ENCODE measurements around the gene TMUB2. TPM values are rescaled to one million over a fixed set of nuclear protein-coding genes. Genes with fewer than 3 reads are reported as not detected.
"Not testable (repeated sequence)": the region's sequence is repeated elsewhere in the genome, so short reads cannot be mapped to it uniquely, and the experiment has no call there.

Gene TMUB2
- total RNA-seq, 1 donor from 2014 or later, result 29.7 TPM

DNA sequence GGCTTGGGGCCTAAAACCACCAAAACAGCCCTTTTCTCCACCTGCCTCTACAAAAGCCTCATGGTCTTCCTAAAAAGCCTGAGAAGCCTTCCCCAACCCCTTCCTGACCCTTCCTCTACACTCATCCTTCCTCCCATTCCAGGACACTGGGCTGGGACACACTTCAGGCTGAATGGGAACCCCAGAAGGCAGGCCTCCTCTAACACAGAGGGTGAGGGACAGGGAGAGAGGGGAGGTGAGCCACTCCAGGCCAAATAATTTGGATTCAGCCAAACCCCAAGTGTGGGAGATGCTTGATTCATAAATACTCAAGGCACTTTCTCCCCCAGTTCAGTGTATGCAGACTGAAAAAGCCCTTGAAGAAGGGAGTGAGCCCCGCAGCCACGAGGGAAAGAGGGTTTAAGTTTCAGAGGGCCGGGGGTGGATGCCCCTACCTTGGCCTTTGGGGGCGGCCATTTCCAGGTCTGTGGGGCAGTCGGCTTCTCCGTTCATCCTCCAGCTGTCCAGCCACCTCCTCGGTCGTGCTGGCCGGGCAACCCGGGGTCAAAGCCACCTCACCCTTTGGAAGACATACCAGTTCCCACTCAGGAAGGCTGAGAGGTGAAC is 31.1 kb downstream of the TMUB2 start:
- intact Hi-C loops (cut with micrococcal nuclease), result loop anchor here (1.0 to 5.0 kb wide), 5 partner anchors 8 to 284 kb away; partner anchors contain the start of genes GPATCH8, SLC25A39 and TMUB2

DNA sequence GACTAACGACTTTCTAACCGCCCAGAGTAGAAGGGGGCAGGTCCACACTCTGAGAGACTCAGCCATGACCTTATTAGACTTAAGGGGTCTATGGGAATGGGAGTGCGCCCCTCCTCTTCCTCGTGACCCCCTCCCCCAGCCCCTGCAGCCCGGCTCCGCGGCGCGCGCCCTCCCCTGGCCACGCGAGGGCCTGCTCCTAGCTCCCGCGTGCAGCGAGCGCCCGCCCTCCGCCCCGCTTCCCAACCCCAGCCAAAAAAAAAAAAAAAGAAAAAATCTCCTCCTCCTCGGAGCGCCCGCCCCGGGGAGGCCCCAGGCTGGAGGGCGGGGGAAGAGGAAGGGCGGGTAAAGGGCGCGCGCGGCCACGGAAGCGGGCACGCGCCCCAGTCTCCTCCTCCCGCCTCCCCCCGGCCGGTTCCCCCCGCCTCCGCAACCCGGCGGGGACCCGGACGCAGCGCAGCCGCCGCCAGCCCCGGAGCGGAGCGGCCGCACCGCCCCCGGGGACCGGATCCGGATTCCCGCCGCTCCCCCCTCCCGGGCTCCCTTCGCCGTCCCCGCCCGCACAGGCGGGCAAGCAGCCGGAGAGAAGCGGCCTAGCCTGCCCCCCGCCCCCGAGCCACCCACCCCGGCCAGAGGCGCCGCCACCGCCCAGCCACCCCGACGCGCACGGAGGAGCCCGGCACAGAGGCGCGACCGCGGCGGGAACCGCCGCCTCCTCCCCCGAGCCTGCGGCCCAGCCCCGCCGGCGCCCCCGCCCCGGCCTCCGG is 31.8 kb downstream of the TMUB2 start:
- intact Hi-C loops (cut with micrococcal nuclease), result loop anchor here (1.0 to 5.0 kb wide), 5 partner anchors 8 to 284 kb away; partner anchors contain the start of genes GPATCH8, SLC25A39 and TMUB2

DNA sequence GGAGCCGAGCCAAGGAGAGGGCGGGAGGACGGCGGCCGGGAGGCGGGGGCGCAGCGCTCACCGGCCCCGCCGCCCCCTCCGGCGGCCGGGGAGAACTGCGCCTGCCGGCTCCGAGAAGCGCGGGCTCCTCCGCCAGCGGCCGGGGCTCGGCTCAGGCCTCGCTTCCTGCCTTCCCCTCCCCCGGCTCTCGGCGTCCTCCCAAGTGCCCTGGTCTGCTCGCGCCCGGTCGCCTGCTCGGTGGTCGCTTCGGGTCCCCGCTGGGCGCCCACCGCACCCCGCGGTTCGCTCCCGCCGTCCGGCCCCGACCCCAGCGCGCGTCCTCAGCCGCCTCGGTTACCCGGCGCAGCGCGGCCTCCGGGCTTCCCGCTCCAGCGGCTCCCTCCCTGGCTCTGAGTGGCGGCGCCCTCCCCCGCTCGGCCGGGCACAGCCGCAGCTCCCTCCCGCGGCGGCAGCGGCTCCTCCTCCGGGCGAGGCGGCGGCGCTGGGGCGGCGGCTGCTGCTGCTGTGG is 32.4 kb downstream of the TMUB2 start:
- intact Hi-C loops (cut with micrococcal nuclease), result loop anchor here (2.0 to 5.0 kb wide), 2 partner anchors 106 to 283 kb away; partner anchors contain the start of genes GPATCH8 and SLC25A39

DNA sequence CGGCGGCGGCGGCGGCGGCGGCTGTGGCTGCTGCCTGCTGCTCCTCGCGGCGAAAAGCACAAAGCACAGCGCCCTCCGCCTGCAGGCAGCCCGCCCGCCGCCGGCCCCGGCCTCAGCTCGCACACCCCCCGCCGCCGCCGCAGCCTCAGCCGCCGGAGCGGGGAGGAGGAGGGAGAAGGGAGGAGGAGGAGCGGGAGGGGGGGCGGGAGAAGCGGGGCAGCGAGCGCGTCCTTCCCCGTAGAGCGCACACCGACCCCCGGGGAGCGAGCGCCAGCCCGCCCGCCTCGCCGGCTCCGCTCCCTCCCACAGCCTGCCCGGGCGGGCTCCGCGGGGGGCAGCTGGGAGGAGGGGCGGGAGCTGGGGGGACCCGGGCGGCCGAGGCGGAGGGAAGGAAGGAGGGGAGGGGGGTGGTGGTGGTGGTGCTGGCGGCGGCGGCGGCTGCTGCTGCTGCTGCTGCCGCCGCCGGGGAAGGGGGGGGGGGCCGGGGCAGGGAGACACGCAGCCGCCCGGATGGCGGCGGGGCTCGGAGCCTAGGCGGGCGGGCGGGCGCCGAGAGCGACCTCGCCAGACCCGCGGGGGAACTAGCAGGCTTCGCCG is 32.9 kb downstream of the TMUB2 start, which contains the start of gene UBTF:
TSS of gene UBTF (minus strand) at position 60 of the 597 bp plus-strand sequence. CDS start 1,446 bp downstream, outside the sequence.
- intact Hi-C loops (cut with micrococcal nuclease), result loop anchor here (2.0 to 5.0 kb wide), 2 partner anchors 105 to 283 kb away; partner anchors contain the start of genes GPATCH8 and SLC25A39

DNA sequence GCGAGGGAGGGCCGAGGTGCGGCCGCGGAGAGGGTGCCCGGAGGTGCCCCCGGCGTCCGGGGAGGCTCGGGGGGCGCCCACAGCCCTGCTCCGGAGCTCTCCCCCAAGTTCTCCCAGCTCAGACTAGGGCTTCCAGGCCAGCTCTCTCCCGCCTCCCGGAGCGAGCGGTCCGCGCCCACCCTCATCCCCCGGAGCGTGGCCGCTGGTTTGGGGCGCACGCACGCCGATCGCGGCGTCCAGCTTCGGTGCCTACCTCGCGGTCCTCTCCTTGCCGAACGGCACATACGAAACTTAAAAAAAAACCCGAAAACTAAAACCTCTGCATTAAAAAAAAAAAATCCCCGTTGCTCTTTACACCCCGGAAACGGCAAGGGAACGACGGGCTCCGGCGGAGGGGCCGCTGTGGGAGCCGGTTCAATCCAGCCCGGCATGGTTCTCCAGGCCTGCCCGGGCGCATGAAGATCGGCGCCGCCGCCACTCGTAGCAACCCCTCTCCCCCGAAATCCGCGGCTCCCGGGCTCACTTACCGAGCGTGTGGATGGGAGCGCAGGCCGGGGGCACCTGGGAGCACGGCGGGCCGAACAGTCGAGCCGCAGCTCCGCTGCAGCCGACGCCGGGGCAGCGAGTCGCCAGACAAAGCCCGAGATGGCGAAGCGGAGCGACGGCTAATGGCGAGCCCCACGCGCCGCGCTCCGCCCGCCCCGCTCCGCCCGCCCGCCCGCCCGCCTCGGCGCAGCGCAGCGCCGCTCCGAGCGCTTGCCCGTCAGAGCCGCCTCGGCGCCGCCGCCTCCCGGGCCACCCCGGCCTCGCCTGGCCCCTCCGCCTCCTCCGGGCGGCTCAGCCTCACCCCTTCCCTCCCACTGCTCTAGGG is 33.7 kb downstream of the TMUB2 start:
- intact Hi-C loops (cut with micrococcal nuclease), result no loop called here

DNA sequence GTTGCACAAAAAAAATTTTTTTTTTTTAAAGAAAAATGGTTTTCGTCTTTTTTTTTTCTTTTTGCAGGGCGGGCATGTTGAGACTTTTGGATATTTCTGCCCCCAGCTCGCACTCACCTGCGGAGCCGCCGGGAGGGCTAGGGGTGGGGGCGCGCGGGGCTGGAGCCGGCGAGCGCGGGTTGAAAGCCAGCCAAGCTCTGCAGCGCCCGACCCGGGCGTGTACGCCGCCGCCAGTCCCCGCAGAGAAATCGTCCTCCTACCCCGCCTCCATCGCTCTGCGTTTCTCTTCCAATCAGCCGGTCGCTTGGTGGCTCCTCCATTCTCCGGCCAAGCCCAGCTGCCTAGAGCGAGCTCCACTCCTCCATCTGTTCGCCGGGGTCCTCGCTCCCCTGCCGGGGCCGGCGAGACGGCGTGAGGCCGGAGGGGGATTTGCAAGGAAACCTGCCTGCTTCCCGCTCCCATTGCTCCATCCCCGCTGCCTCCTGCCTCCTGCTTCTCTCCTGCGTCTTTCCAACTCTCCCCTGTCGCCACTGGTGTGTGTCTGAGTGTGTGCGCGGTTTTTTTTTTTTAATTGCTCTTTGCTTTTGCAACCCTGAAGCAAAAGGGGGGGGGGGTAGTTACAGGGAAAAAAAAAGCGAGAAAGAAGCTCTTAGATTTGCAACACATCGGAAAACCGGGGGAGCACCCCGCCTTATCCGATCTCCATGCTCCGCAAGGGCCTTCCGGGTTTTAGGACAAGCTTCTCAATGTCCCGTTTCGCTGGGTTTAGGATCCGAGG is 34.5 kb downstream of the TMUB2 start:
- intact Hi-C loops (cut with micrococcal nuclease), result no loop called here

DNA sequence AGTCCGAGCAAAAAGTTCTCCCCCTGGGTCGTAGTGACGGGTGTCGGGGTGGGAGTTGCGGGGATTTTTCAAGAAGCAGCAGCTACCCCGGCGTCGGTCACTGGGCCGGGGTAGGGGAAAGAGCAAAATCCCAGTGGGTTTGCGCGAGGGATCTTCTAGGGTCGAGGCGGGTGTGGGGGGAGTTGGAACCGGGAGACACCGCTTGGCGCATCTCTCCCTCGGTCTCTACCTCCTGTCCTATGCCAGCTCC is 35.0 kb downstream of the TMUB2 start:
- intact Hi-C loops (cut with micrococcal nuclease), result no loop called here

DNA sequence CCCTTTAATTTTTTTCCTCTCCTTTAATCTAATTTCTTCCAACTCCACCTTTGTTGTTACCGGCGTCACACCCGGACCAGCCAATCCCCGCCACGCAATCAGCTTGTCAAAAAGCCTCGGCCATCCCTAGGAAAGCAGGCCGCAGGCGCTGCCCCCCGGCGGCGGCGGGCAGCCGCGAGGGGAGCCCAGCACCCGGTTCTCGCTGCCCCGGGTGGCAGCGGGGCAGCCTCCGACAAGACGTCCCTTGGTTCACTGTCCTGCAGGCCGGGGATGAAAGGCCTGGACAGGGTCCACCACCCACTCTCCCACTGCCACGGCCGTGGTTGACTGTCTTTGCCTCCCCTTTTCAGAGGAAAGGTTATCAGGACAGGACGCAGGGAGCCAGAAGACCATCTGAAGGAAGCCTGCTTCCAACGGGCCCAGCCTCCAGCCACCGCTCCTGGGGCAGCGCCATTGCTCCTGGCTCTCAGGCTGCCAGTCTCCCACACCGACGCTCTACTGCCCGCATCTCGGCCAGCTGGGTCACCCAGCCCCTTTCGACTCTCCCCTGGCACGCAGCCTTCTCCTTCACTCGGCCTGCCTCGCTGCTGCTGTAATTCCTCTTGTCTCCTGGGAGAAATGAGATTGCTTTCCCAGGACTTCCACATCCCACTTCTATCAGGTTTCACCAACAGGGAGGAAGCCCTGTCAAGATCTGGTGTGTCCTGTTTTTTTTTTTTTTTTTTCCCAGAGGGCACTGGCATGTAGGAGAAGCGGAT is 35.5 kb downstream of the TMUB2 start:
- intact Hi-C loops (cut with micrococcal nuclease), result no loop called here

DNA sequence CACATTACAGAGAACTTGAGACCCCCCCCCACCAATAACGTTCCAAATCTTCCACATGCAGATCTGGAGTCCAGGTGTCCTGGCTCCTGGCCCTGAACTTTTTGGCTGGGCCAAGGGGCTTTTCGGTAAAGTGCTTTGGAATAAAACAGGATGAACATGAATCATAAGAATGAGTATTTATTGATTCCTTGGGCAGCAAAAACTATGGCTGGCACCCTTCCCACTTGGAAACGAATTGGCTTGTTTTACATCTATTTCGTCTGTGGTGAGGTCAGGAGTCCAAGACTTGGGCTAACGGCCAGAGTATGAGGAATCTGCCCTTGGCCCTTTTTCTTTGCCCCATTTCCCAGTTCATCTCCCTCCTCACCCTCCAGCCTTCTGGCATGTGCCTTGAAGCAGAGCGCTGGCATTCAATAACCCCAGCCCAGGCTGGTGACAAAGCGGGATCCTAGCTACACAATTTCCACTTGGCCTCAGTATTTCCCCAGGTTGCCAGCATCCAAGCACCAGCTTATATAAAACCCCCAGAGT is 36.8 kb downstream of the TMUB2 start:
- intact Hi-C loops (cut with micrococcal nuclease), result no loop called here

DNA sequence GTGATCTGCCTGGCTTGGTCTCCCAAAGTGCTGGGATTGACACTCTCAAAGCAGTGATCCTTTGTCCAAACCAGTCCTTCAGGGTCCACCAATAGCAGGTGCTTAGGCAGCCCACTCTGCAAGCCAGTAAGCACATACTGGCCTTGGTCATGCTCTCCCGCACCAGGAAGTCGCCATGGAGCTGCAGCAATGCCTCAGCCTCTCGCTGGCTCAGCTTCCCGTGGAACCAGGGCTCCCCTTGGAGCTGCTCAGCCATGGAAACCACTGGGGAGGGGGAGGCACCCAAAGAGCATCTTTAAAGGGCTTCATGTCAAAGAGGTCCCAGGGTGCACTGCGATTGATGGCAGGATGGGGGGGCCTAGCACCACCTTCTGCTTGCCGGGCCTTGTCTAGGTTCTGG is 42.3 kb downstream of the TMUB2 start:
- intact Hi-C loops (cut with micrococcal nuclease), result no loop called here

DNA sequence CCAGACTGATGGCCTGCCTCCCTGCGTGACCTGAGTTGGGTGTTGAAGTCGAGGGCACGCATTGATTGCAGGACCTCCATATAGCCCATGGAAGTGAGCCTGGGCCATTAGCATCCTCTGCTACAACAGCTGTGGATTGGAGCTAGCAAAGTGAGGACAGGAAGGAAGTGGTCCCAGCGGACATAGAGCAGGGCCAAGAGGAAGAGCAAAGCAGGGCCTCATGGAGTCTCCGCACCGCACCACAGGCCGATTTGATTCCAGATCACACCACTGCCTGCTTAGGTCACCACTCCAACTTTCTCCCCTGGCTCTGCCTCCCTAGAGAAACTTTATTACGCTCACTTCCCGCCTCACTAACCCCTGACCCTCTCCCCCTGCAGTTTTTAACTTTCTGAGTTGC is 43.4 kb downstream of the TMUB2 start:
- intact Hi-C loops (cut with micrococcal nuclease), result no loop called here

DNA sequence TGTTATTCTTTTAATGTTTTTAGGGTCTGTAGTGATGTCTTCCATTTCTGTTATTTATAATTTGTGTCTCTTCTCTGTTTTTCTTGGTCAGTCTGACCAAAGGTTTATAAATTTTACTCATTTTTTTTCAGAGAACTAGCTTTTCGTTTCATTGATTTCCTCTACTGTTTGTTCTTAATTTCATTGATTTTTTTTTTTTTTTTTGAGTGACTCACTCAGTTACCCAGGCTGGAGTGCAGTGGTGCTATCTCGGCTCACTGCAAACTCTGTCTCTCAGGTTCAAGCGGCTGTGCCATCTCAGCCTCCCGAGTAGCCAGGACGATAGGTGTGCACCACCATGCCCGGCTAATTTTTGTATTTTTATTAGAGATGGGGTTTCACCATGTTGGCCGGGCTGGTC is 45.3 kb downstream of the TMUB2 start:
- intact Hi-C loops (cut with micrococcal nuclease), result no loop called here

DNA sequence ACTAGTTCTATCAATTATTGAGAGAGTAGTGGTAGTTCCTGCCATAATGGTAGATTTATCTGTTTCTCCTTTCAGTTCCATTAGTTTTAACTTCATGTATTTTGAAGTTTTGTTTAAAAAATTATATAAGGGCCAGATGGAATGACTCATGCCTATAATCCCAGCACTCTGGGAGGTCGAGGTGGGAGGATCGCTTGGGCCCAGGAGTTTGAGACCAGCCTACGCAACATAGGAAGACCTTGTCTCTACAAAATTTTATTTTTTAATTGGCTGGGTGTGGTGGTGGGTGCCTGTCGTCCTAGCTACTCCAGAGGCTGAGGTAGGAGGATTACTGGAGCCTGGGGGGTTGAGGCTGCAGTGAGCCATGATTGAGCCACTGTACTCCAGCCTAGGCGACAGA is 46.8 kb downstream of the TMUB2 start:
- intact Hi-C loops (cut with micrococcal nuclease), result no loop called here

DNA sequence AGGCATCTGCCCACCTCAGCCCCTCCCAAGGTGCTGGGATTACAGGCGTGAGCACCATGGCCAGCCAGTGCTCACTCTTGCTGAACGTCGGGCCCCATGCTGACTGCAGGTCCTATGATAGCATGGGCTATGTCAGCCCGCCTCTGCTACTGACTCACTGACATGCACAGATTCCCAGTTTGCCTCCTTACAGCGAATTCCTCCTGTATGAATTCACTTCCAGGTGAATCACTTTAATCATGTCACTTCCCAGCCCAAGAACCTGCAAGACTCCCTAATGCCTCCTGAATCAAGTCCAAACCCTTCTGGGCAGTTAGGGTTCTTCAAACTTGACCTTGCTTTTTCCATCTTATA is 48.8 kb downstream of the TMUB2 start:
- intact Hi-C loops (cut with micrococcal nuclease), result no loop called here

DNA sequence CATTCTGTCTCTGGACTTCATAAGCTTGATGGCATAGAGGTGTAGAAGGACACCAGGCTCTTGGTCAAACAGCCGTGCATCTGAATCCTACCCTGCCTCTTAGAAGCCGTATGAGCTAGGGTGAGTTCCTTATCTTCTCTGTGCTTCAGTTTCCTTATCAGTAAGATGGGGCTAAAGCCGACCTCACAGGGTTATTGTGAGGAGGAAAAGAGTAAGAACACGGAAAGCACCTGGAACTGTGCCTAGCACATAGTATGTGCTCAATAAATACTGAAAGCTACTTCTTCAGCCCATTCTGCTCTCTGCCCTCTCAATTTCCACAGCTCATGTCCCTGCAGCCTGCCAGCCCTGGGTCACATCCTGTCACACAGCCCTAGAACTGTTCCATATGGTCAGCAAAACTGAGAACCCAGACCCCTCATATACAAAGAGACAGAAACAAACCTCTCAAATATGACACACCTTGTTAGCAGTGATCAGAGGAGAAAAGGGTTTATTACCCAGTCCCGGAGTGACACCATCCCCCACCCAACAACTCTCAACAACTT is 49.7 kb downstream of the TMUB2 start:
- intact Hi-C loops (cut with micrococcal nuclease), result no loop called here

DNA sequence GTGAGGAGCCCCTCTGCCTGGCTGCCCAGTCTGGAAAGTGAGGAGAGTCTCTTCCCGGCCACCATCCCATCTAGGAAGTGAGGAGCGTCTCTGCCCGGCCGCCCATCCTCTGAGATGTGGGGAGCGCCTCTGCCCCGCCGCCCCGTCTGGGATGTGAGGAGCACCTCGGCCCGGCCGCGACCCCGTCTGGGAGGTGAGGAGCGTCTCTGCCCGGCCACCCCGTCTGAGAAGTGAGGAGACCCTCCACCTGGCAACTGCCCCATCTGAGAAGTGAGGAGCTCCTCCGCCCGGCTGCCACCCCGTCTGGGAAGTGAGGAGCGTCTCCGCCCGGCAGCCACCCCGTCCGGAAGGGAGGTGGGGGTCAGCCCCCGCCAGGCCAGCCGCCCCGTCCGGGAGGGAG is 51.1 kb downstream of the TMUB2 start:
- intact Hi-C loops (cut with micrococcal nuclease), result not testable (repeated sequence)

DNA sequence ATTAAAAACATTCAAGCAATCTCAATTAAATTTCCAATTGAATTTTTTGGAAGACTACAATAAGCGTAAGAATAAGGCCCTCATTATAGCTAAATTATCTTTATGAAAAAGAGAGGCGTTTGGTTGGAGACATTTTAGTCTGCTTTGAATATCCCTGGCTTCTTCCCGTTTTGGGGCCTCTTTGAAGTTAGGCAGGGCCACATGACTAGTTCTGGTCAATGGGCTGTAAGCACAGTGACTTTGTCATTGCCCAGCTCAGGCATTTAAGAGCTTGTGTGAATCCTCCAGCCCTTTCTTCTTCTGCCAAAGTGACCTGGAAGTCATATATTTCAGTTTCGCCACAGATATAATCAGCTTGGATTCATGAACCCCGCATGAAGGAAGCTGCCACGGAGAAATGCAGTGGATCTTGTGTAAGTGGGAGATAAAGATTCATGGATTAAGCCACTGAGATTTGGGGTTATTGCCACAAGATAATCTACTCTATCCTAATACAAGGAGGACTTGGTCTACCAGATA is 54.4 kb downstream of the TMUB2 start:
- intact Hi-C loops (cut with micrococcal nuclease), result no loop called here

Data from T-helper 2 cell treated with Interferon-gamma antibody and Interleukin-4, amounts not matched to agents 100 ng/mL and 5 ng/mL, for 36 hours (primary cell).